IMR-90 (cell line): ENCODE data around the gene ENOX1.

Experiments
- BHLHE40 ChIP-seq: fragments of 150-350 bp; IDR thresholded peaks from 2 replicates; pipeline ENCODE4 v1.6.1; 2016; ENCODE audit warnings: mild to moderate bottlenecking, low read depth, low read length
- CEBPB ChIP-seq: IDR thresholded peaks from 2 replicates; pipeline ENCODE4 v1.6.1; 2012; ENCODE audit warnings: low read depth, low read length, improper control_type of control experiment
- CHD1 ChIP-seq: IDR thresholded peaks from 2 replicates; pipeline ENCODE4 v1.6.1; 2012; ENCODE audit warnings: low read depth, low read length, improper control_type of control experiment
- CTCF ChIP-seq: conservative IDR thresholded peaks from 2 replicates; pipeline ENCODE4 v1.5.1; 2012; ENCODE audit warnings: mild to moderate bottlenecking, low read depth, low read length, improper control_type of control experiment
- MAZ ChIP-seq: IDR thresholded peaks from 2 replicates; pipeline ENCODE4 v1.6.1; 2012; ENCODE audit warnings: low read depth, mild to moderate bottlenecking, low read length, improper control_type of control experiment, moderate library complexity, borderline replicate concordance
- MXI1 ChIP-seq: IDR thresholded peaks from 2 replicates; pipeline ENCODE4 v1.6.1; 2012; ENCODE audit warnings: low read depth, mild to moderate bottlenecking, low read length, moderate library complexity, borderline replicate concordance
- NFE2L2 ChIP-seq: fragments of 150-350 bp; IDR thresholded peaks from 2 replicates; pipeline ENCODE4 v1.6.1; 2016; ENCODE audit warnings: low read depth, mild to moderate bottlenecking, low read length
- POLR2A ChIP-seq: IDR thresholded peaks from 2 replicates; pipeline ENCODE4 v1.6.1; 2012; ENCODE audit warnings: mild to moderate bottlenecking, low read depth, low read length
- RAD21 ChIP-seq: IDR thresholded peaks from 2 replicates; pipeline ENCODE4 v1.6.1; 2012; ENCODE audit warnings: low read length, improper control_type of control experiment
- RCOR1 ChIP-seq: IDR thresholded peaks from 2 replicates; pipeline ENCODE4 v1.6.1; 2012; ENCODE audit warnings: mild to moderate bottlenecking, low read length, improper control_type of control experiment; ENCODE audit not compliant: insufficient replicate concordance
- RFX5 ChIP-seq: IDR thresholded peaks from 2 replicates; pipeline ENCODE4 v1.8.0; 2012; ENCODE audit warnings: low read depth, mild to moderate bottlenecking, low read length, moderate library complexity
- USF2 ChIP-seq: fragments of 150-350 bp; IDR thresholded peaks from 2 replicates; pipeline ENCODE4 v1.6.1; 2017; ENCODE audit warnings: mild to moderate bottlenecking, antibody characterized with exemption, low read length, low read depth

- no peak for TF ChIP-seq MXI1
- TF ChIP-seq POLR2A: no peak
- no peak for TF ChIP-seq CTCF
- no peak for TF ChIP-seq BHLHE40
- no peak for TF ChIP-seq CEBPB
- TF ChIP-seq RAD21: no peak
- no peak for TF ChIP-seq RFX5
- no peak for TF ChIP-seq USF2
- no peak for TF ChIP-seq RCOR1
- no peak for TF ChIP-seq CHD1
- no peak for TF ChIP-seq MAZ
- no peak for TF ChIP-seq NFE2L2
These were observed 242.8 kb downstream of the ENOX1 start for GRCh38 chr13:43544011-43544410.
